ENCODE results near the gene FBXO33. TPM values are rescaled to one million over a fixed set of nuclear protein-coding genes. Genes with fewer than 3 reads are reported as not detected.

Gene FBXO33
- total RNA-seq, 1 experiment from 2014 or later = 9.7 TPM

- ChIA-PET POLR2A (no interaction called here), RAD21 (ENCODE audit: low non-redundant PET in 1 of 2, low total read pairs in 2 of 2, uncharacterized antibody in 2 of 2, unreplicated experiment in 2 of 2) (no interaction called here), CTCF (no interaction called here)
- intact Hi-C loops (cut with micrococcal nuclease) = no loop called here
- H3K27me3 ChIP-seq (ENCODE audit: insufficient read depth, low read length) = no peaks in the 10 kb centered on the region
- peaks cover 0 to 5% of the 10 kb centered on the region in 2 experiments; a peak in 1 of 4 replicates for H3K9me3 ChIP-seq (ENCODE audit: control insufficient read depth in 1 of 2, insufficient read depth in 1 of 2, low read depth in 1 of 2, low read length in 2 of 2)
- DNase-seq (ENCODE audit: low read depth, low spot score) (no peak), ATAC-seq (no peak)
- H3K27ac ChIP-seq (ENCODE audit: low read depth, low read length) = no peak overlapping the region
- no peak overlapping the region for H3K9ac ChIP-seq (ENCODE audit: low read length)
- H3K9me2 ChIP-seq (ENCODE audit: insufficient read depth) = no peaks in the 10 kb centered on the region
- H3K4me3 ChIP-seq (replicated peaks in 1 of 2; ENCODE audit: low read depth in 1 of 2, low read length in 2 of 2) = no peak overlapping the region
- no peaks in the 10 kb centered on the region for H3K36me3 ChIP-seq (ENCODE audit: control insufficient read depth in 1 of 2, insufficient read depth in 2 of 2, low read length in 2 of 2)
- H2AFZ ChIP-seq (ENCODE audit: low read depth, low read length, poor library complexity, severe bottlenecking) = no peak overlapping the region
- TF ChIP-seq ZFX (IDR thresholded peaks at IDR 0.05) (no peak), MAX (IDR thresholded peaks at IDR 0.05) (no peak), ZNF274 (IDR thresholded peaks at IDR 0.05; ENCODE audit: low read depth, low read length) (no peak), CBX3 (IDR thresholded peaks at IDR 0.05; ENCODE audit: low read depth) (no peak), JUND (IDR thresholded peaks at IDR 0.05) (no peak), SIN3A (IDR thresholded peaks at IDR 0.05; ENCODE audit: low read depth) (no peak), SRF (IDR thresholded peaks at IDR 0.05; ENCODE audit: low read depth) (no peak), FOSL1 (IDR thresholded peaks at IDR 0.05; ENCODE audit: low read depth) (no peak), CEBPB (IDR thresholded peaks at IDR 0.05; ENCODE audit: low read depth) (no peak), ELF1 (IDR thresholded peaks at IDR 0.05; ENCODE audit: borderline replicate concordance, low read depth) (no peak)
- no peaks in the 10 kb centered on the region for H3K79me2 ChIP-seq (ENCODE audit: insufficient read depth, low read length)
- no TSS peak for BruUV-seq (replicated peaks)
- H3K4me1 ChIP-seq (ENCODE audit: control insufficient read depth in 1 of 2, insufficient read depth in 2 of 2, low read length in 2 of 2) = no peaks in the 10 kb centered on the region
- no peak overlapping the region for H3K4me2 ChIP-seq (ENCODE audit: low read length)
- H4K20me1 ChIP-seq (ENCODE audit: insufficient read depth) = no peaks in the 10 kb centered on the region
Measured at GRCh38 chr14:39446131-39446744, 14.0 kb upstream of the FBXO33 start.

GRCh38 chr14:39442293-39442692 lies 10.1 kb upstream of the FBXO33 start:
- Histone ChIP-seq H3K27ac (ENCODE audit: low read depth, low read length) (no peak overlapping the region), H3K36me3 (ENCODE audit: control insufficient read depth in 1 of 2, insufficient read depth in 2 of 2, low read length in 2 of 2) (no peaks in the 10 kb centered on the region), H3K27me3 (ENCODE audit: insufficient read depth, low read length) (no peaks in the 10 kb centered on the region), H3K9ac (ENCODE audit: low read length) (no peak overlapping the region), H3K79me2 (ENCODE audit: insufficient read depth, low read length) (no peaks in the 10 kb centered on the region), H2AFZ (ENCODE audit: low read depth, low read length, poor library complexity, severe bottlenecking) (no peak overlapping the region), H4K20me1 (ENCODE audit: insufficient read depth) (no peaks in the 10 kb centered on the region), H3K4me1 (ENCODE audit: control insufficient read depth in 1 of 2, insufficient read depth in 2 of 2, low read length in 2 of 2) (no peaks in the 10 kb centered on the region), H3K4me2 (ENCODE audit: low read length) (no peak overlapping the region), H3K9me3 (ENCODE audit: control insufficient read depth in 1 of 2, insufficient read depth in 1 of 2, low read depth in 1 of 2, low read length in 2 of 2) (peaks cover 0 to 7% of the 10 kb centered on the region in 2 experiments; a peak in 1 of 4 replicates), H3K9me2 (ENCODE audit: insufficient read depth) (no peaks in the 10 kb centered on the region), H3K4me3 (replicated peaks in 1 of 2; ENCODE audit: low read depth in 1 of 2, low read length in 2 of 2) (no peak overlapping the region)
- intact Hi-C loops (cut with micrococcal nuclease) = no loop called here
- ChIA-PET CTCF (no interaction called here), POLR2A (no interaction called here), RAD21 (ENCODE audit: low non-redundant PET in 1 of 2, low total read pairs in 2 of 2, uncharacterized antibody in 2 of 2, unreplicated experiment in 2 of 2) (no interaction called here)
- TF ChIP-seq ELF1 (IDR thresholded peaks at IDR 0.05; ENCODE audit: borderline replicate concordance, low read depth) (no peak), EZH2phosphoT487 (IDR thresholded peaks at IDR 0.05; ENCODE audit: borderline replicate concordance) (no peak), POLR2AphosphoS5 (IDR thresholded peaks at IDR 0.05; ENCODE audit: low read depth, low read length) (no peak), EGR1 (IDR thresholded peaks at IDR 0.05; ENCODE audit: low read depth) (no peak), ZNF274 (IDR thresholded peaks at IDR 0.05; ENCODE audit: low read depth, low read length) (no peak), CBX3 (IDR thresholded peaks at IDR 0.05; ENCODE audit: low read depth) (no peak), JUND (IDR thresholded peaks at IDR 0.05) (no peak), TCF7L2 (IDR thresholded peaks at IDR 0.05; ENCODE audit: borderline replicate concordance, extremely low read depth, insufficient read depth, insufficient read length) (no peak)
- no TSS peak for BruUV-seq (replicated peaks)
- DNase-seq (ENCODE audit: low read depth, low spot score) (no peak), ATAC-seq (no peak)

Measured in HCT116 (cell line).